Measurements from ENCODE around the gene RSPO4.

DNA sequence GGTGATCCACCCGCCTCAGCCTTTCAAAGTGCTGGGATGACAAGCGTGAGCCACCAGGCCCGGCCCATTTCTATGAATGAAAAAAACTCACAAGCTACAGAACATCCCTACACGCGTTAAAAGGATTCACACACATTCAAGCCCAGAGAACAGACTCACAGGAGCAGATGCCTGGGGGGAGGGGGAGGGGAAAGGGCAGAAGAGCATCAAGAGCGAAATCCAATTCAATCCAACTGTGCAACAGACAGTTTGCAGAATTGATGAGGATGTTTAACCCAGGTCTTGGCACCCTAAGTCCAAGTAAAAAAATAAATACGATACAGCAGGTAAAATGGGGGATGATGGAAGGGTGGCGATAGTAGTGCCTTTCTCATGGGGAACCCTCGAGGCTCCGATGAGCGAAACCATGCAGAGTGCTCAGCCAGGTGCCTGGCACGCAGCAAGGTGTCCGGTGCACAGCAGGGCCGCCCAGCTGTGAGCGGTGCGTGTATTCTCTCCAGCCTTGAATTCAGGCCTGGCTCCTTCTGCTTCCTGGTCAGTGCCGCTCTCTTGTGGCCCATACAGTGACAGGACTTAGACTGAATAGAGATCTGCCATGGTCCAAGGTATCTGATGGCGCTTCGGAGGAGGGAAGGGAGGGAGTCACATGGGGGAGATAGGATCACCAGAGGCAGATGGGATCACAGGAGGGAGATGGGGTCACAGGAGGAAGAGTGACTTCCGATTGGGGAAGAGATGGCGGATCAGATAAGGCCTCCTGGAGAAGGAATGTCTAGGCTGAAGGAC is 50.5 kb downstream of the RSPO4 start:
- TF ChIP-seq, protein P1, sequence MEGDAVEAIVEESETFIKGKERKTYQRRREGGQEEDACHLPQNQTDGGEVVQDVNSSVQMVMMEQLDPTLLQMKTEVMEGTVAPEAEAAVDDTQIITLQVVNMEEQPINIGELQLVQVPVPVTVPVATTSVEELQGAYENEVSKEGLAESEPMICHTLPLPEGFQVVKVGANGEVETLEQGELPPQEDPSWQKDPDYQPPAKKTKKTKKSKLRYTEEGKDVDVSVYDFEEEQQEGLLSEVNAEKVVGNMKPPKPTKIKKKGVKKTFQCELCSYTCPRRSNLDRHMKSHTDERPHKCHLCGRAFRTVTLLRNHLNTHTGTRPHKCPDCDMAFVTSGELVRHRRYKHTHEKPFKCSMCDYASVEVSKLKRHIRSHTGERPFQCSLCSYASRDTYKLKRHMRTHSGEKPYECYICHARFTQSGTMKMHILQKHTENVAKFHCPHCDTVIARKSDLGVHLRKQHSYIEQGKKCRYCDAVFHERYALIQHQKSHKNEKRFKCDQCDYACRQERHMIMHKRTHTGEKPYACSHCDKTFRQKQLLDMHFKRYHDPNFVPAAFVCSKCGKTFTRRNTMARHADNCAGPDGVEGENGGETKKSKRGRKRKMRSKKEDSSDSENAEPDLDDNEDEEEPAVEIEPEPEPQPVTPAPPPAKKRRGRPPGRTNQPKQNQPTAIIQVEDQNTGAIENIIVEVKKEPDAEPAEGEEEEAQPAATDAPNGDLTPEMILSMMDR (IDR thresholded peaks at IDR 0.05): no peak
- TF ChIP-seq EP300 (IDR thresholded peaks at IDR 0.05) (no peak), POLR2A (IDR thresholded peaks at IDR 0.05) (no peak), POLR2AphosphoS5 (IDR thresholded peaks at IDR 0.05) (no peak)

Measured in stomach (tissue), 4 donors.